ENCODE measurements around the gene JUP. TPM values are rescaled to one million over a fixed set of nuclear protein-coding genes. Genes with fewer than 3 reads are reported as not detected.

The JUP gene
- total and polyA plus RNA-seq, 2 of the 13 experiments (the other 11 are each of a cell fraction or from before 2014, with no cell fraction given): 12.1 to 20.6 TPM

DNA sequence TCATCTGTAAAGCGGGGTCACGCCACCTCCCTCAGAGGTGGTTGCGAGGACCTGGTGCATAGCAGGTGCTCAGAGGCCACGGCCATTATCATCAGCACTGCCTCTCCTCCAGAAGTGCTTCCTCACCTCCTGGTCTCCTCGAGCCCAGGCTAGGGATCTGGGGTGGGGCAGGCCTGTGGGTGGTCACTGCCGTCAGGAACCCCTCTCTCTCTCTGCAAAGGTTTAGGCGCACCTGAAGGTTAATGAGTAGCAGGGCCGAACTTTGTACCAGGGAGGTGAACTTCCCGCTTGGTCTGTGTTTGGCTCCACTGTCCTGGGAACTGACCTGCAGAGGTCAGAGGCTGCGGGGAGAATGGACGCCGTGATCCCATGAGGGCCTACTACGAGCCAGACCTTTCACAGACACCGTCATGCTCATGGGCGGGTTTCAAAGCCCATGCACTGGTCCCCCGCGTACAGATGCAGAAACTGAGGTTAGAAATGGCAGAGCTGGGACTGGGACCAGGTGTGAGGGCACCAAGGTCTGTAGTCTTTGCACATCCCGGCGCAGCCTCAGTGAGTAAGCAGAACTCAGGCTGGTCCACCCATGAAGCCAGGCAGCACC lies 13.8 kb downstream of the JUP start (continued):
- TF ChIP-seq ZNF672 (CRISPR knock-in tag; IDR thresholded peaks at IDR 0.05) (no peak), SALL2 (CRISPR knock-in tag; IDR thresholded peaks at IDR 0.05) (no peak; the same call in 1 of the 2 replicates), SPEN (CRISPR knock-in tag; IDR thresholded peaks at IDR 0.05; ENCODE audit: low read depth) (peak; percentile 69), POLR2AphosphoS2 (IDR thresholded peaks at IDR 0.05; ENCODE audit: low read depth, low read length) (no peak), ZNF776 (CRISPR knock-in tag; IDR thresholded peaks at IDR 0.05) (no peak; the same call in 1 of the 2 replicates), RBAK (CRISPR knock-in tag; IDR thresholded peaks at IDR 0.05) (0 out of 2 replicates have a peak, but pooled peaks have one; percentile 77), MED1 (CRISPR knock-in tag; IDR thresholded peaks at IDR 0.05) (peak; percentile 70), MIXL1 (CRISPR knock-in tag; IDR thresholded peaks at IDR 0.05) (peak; percentile 95), HHEX (CRISPR knock-in tag; IDR thresholded peaks at IDR 0.05) (0 out of 2 replicates have a peak, but pooled peaks have one; percentile 17), ZNF225 (CRISPR knock-in tag; IDR thresholded peaks at IDR 0.05) (no peak), ZKSCAN5 (CRISPR knock-in tag; IDR thresholded peaks at IDR 0.05) (peak; percentile 87), TCF7L2 (IDR thresholded peaks at IDR 0.05; ENCODE audit: low read depth, low read length) (no peak), MED13 (CRISPR knock-in tag; IDR thresholded peaks at IDR 0.05) (peak; percentile 56; the same call in 1 of the 2 replicates), KAT8 (CRISPR knock-in tag; IDR thresholded peaks at IDR 0.05) (peak; percentile 62; the same call in 1 of the 2 replicates), ZNF496 (CRISPR knock-in tag; IDR thresholded peaks at IDR 0.05; ENCODE audit: insufficient replicate concordance) (no peak)
- TF ChIP-seq, protein P1, sequence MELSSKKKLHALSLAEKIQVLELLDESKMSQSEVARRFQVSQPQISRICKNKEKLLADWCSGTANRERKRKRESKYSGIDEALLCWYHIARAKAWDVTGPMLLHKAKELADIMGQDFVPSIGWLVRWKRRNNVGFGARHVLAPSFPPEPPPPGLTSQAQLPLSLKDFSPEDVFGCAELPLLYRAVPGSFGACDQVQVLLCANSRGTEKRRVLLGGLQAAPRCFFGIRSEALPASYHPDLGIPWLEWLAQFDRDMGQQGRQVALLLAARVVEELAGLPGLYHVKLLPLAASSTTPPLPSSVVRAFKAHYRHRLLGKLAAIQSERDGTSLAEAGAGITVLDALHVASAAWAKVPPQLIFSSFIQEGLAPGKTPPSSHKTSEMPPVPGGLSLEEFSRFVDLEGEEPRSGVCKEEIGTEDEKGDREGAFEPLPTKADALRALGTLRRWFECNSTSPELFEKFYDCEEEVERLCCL (CRISPR knock-in tag; IDR thresholded peaks at IDR 0.05; ENCODE audit: borderline replicate concordance): 0 out of 2 replicates have a peak, but pooled peaks have one; percentile 71
- TF ChIP-seq, protein P2, sequence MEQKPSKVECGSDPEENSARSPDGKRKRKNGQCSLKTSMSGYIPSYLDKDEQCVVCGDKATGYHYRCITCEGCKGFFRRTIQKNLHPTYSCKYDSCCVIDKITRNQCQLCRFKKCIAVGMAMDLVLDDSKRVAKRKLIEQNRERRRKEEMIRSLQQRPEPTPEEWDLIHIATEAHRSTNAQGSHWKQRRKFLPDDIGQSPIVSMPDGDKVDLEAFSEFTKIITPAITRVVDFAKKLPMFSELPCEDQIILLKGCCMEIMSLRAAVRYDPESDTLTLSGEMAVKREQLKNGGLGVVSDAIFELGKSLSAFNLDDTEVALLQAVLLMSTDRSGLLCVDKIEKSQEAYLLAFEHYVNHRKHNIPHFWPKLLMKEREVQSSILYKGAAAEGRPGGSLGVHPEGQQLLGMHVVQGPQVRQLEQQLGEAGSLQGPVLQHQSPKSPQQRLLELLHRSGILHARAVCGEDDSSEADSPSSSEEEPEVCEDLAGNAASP (CRISPR knock-in tag; IDR thresholded peaks at IDR 0.05; ENCODE audit: borderline replicate concordance): peak; percentile 73; the same call in 1 of the 2 replicates
- TF ChIP-seq, protein P3, sequence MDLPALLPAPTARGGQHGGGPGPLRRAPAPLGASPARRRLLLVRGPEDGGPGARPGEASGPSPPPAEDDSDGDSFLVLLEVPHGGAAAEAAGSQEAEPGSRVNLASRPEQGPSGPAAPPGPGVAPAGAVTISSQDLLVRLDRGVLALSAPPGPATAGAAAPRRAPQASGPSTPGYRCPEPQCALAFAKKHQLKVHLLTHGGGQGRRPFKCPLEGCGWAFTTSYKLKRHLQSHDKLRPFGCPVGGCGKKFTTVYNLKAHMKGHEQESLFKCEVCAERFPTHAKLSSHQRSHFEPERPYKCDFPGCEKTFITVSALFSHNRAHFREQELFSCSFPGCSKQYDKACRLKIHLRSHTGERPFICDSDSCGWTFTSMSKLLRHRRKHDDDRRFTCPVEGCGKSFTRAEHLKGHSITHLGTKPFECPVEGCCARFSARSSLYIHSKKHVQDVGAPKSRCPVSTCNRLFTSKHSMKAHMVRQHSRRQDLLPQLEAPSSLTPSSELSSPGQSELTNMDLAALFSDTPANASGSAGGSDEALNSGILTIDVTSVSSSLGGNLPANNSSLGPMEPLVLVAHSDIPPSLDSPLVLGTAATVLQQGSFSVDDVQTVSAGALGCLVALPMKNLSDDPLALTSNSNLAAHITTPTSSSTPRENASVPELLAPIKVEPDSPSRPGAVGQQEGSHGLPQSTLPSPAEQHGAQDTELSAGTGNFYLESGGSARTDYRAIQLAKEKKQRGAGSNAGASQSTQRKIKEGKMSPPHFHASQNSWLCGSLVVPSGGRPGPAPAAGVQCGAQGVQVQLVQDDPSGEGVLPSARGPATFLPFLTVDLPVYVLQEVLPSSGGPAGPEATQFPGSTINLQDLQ (CRISPR knock-in tag; IDR thresholded peaks at IDR 0.05): no peak
- TF ChIP-seq, protein P4, sequence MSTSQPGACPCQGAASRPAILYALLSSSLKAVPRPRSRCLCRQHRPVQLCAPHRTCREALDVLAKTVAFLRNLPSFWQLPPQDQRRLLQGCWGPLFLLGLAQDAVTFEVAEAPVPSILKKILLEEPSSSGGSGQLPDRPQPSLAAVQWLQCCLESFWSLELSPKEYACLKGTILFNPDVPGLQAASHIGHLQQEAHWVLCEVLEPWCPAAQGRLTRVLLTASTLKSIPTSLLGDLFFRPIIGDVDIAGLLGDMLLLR (CRISPR knock-in tag; IDR thresholded peaks at IDR 0.05): no peak; the same call in 1 of the 2 replicates
- TF ChIP-seq, protein P5, sequence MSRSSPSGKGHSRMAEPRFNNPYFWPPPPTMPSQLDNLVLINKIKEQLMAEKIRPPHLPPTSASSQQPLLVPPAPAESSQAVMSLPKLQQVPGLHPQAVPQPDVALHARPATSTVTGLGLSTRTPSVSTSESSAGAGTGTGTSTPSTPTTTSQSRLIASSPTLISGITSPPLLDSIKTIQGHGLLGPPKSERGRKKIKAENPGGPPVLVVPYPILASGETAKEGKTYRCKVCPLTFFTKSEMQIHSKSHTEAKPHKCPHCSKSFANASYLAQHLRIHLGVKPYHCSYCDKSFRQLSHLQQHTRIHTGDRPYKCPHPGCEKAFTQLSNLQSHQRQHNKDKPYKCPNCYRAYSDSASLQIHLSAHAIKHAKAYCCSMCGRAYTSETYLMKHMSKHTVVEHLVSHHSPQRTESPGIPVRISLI (CRISPR knock-in tag; IDR thresholded peaks at IDR 0.05; ENCODE audit: borderline replicate concordance): 0 out of 2 replicates have a peak, but pooled peaks have one; percentile 70
- TF ChIP-seq, protein P6, sequence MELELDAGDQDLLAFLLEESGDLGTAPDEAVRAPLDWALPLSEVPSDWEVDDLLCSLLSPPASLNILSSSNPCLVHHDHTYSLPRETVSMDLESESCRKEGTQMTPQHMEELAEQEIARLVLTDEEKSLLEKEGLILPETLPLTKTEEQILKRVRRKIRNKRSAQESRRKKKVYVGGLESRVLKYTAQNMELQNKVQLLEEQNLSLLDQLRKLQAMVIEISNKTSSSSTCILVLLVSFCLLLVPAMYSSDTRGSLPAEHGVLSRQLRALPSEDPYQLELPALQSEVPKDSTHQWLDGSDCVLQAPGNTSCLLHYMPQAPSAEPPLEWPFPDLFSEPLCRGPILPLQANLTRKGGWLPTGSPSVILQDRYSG (CRISPR knock-in tag; IDR thresholded peaks at IDR 0.05): no peak
- TF ChIP-seq, protein P7, sequence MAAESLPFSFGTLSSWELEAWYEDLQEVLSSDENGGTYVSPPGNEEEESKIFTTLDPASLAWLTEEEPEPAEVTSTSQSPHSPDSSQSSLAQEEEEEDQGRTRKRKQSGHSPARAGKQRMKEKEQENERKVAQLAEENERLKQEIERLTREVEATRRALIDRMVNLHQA (CRISPR knock-in tag; IDR thresholded peaks at IDR 0.05): no peak
